ENCODE measurements around the gene MUC5B.
"Not testable (repeated sequence)": the region's sequence is repeated elsewhere in the genome, so short reads cannot be mapped to it uniquely, and the experiment has no call there.

Gene MUC5B

DNA sequence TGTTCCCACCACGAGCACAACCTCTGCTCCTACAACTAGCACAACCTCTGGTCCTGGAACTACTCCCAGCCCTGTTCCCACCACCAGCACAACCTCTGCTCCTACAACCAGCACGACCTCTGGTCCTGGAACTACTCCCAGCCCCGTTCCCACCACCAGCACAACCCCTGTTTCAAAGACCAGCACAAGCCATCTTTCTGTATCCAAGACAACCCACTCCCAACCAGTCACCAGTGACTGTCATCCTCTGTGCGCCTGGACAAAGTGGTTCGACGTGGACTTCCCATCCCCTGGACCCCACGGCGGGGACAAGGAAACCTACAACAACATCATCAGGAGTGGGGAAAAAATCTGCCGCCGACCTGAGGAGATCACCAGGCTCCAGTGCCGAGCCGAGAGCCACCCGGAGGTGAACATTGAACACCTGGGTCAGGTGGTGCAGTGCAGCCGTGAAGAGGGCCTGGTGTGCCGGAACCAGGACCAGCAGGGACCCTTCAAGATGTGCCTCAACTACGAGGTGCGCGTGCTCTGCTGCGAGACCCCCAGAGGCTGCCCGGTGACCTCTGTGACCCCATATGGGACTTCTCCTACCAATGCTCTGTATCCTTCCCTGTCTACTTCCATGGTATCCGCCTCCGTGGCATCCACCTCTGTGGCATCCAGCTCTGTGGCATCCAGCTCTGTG lies 30.9 kb upstream of the MUC5B start:
- not testable (repeated sequence) for DNase-seq

DNA sequence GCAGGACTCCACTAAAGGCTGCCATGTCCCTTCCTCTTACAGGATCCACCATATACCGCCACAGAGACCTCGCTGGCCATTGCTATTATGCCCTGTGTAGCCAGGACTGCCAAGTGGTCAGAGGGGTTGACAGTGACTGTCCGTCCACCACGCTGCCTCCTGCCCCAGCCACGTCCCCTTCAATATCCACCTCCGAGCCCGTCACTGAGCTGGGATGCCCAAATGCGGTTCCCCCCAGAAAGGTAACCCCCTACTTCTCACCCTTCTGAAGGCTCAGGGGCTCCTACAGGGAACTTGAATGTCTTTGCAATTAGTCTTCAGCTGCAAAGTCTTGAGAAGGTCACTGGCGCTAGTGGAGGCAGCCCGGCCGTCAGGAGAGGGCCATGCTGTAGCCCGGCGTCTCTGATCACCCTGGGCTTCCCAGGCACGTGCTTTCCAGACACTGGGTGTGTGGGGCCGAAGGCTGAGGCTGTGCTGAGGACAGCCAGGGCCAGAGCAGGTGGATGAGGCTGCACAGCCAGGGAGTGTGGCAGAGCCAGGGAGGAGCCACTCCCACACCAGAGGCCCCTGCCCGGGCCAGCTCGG lies 30.0 kb upstream of the MUC5B start:
- no peak for DNase-seq

DNA sequence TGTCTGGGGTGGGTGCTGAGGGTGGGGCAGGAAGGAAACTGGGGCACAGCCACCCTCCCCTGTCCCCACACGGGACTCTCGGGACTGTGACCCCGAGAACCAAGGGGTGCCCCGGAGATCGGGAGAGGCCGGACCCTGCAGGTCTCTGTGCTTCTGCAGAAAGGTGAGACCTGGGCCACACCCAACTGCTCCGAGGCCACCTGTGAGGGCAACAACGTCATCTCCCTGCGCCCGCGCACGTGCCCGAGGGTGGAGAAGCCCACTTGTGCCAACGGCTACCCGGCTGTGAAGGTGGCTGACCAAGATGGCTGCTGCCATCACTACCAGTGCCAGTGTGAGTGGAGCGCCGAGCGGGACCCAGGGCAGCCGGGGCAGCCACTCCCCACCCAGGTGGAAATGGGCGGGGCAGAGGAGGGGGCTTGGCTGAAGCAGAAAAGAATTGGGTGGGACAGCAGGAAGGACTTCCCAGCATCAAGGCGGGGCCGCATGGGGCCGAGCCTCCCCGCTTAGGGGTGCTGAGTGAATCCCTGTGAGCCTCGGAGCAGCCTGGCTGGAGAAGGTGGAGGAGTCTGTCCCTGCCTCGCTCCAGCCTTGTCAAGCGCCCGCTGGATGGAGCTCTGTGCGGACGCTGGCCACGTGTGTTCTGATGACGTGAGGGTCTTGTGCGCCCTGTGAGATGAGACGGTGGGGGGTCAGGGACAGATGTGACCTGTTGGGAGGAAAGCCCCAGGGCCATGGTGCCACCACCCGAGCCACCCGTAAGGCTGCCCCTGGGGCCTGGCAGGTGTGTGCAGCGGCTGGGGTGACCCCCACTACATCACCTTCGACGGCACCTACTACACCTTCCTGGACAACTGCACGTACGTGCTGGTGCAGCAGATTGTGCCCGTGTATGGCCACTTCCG lies 29.3 kb upstream of the MUC5B start:
- no peak for DNase-seq

DNA sequence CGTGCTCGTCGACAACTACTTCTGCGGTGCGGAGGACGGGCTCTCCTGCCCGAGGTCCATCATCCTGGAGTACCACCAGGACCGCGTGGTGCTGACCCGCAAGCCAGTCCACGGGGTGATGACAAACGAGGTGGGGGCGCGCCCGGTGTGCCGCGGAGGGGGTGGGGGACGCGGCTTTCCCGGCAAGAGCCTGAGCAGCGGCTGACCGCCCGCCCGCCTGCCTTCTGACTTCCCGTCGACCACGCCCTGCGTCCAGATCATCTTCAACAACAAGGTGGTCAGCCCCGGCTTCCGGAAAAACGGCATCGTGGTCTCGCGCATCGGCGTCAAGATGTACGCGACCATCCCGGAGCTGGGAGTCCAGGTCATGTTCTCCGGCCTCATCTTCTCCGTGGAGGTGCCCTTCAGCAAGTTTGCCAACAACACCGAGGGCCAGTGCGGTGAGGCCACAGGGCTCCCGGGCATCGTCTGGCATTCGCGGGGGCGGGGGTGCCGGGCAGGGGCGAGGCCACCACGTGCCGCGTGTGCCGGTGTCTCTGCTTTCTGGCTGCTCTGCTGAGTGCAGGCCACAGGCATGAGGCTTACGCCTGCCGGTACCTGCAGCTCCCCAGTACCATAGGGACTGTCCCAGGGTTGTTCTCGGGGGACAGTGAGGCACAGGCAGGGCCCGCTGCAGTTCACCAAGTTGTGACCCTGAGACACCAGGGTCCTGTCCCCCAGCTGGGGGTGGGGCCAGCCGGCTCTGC lies 28.5 kb upstream of the MUC5B start:
- DNase-seq = no peak

DNA sequence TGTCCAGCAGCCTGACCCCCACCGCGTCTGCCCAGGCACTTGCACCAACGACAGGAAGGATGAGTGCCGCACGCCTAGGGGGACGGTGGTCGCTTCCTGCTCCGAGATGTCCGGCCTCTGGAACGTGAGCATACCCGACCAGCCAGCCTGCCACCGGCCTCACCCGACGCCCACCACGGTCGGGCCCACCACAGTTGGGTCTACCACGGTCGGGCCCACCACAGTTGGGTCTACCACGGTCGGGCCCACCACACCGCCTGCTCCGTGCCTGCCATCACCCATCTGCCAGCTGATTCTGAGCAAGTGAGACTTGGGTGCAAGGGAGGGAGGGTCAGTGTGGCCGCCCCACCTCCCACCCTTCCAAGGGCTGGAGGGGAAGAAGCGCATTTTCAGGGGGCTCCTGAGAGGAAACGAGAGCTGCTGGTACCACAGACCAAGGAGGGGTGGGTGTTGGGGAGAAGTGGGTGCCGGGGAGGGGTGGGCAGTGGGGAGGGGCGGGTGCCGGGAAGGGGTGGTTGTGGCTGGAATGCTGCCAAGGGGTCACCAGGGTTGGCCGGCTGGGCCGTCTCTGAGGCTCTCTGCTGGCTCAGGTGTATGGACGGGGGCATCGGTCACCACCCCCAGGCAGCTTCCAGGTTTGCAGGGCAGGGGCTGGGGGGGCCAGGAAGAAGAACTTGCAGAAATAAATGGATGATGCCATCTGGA lies 27.7 kb upstream of the MUC5B start:
- DNase-seq = no peak

DNA sequence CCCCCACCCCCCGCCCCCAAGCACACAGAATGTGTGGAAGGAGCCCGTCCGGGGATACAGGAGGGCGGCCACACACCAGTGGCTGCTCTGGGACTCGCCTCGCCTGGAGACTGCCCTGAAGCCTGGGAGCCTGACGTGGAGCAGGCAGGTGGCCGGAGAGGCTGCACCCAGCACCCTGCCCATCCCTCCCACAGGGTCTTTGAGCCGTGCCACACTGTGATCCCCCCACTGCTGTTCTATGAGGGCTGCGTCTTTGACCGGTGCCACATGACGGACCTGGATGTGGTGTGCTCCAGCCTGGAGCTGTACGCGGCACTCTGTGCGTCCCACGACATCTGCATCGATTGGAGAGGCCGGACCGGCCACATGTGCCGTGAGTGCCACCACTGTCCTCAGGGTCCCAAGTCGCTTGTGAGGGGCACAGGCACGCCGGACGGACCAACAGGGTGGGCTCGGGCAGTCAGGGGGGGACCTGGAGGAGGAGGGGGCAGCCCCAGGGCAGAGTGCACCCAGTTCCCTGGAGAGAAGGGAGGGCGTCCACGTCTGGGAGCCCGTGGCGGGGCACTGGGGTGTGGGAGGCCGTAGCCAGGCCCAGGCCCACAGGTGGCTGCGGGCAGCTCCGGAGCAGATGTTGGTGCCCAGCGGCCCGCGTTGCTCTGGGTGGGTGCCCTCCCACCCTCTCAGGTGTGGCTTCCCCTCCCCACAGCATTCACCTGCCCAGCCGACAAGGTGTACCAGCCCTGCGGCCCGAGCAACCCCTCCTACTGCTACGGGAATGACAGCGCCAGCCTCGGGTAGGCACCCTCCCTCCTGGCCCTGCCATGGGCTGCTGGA lies 27.0 kb upstream of the MUC5B start:
- DNase-seq = no peak

DNA sequence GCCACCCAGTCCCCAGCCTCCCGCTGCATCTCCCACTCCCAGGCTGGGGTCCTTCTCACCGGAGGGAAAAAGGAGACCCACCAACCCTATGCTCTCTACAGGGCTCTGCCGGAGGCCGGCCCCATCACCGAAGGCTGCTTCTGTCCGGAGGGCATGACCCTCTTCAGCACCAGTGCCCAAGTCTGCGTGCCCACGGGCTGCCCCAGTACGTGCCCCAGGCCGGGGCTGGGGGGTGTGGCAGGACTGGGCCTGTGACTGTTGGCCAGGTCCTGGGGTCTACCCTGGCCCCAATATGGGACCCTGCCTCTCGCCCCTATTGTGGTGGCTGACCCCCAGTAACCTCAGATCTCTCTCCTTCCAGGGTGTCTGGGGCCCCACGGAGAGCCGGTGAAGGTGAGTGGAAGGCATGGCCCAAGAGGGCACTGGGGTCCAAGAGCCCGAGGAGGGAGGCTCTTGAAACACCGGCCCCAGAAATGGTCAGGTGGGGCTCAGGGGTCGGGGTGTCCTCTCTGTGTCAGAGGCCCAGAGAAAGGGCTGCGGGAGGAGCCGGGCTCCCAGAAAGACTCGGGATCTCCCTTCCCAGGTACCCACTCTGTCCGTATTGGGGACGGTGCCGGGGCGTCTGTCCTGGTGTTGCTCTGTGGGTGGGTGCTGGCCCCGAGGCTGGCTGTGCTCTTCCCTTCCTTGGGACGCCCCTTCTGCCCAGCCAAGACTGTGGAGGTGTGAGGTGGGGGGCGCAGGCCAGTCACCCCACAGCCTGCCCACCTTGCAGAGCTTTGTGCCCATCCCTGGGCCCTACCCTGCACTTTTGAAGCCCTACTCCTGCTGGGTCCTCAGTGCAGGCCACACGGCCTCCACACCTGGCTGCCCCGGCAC lies 26.1 kb upstream of the MUC5B start:
- no peak for DNase-seq

DNA sequence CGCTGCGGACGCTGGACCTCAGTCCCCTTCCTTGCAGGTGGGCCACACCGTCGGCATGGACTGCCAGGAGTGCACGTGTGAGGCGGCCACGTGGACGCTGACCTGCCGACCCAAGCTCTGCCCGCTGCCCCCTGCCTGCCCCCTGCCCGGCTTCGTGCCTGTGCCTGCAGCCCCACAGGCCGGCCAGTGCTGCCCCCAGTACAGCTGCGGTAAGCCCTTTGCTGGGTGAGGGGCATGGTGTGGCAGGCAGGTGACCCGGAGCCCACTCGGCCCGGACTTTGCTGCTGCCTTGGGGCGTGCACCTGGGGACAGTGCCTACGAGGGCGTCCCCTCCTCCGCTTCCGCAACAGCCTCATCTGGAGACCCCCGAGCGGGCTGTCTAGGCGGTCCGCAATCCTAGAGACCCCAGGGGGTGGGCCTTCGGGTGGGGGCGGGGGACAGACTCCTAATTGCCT lies 25.4 kb upstream of the MUC5B start:
- no peak for DNase-seq

DNA sequence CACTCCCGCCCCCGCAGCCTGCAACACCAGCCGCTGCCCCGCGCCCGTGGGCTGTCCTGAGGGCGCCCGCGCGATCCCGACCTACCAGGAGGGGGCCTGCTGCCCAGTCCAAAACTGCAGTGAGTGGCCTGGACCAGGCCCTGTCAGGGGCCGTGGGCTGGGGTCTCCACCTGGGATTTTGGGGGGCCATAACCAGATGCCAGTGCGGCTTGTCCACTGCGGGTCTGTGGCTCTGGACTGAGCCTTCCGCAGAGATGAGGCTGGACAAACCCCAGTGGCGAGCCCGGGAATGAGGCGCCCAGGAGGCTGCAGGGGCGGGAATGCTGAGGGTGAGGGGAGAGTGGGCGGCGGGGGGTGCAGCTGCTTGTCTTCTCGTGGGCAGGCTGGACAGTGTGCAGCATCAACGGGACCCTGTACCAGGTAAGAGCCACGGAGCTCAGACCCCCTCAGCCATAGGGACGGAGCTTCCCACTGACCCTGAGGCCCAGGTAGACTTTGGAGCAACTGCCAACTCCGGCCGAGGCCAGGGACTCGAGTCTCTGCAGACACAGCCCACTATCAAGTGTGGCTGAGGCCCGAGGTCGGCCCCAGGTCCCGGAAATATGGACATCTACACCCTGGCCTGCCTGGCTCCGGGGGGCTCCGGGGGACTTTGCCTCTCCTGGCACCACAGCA lies 24.8 kb upstream of the MUC5B start:
- DNase-seq = no peak

DNA sequence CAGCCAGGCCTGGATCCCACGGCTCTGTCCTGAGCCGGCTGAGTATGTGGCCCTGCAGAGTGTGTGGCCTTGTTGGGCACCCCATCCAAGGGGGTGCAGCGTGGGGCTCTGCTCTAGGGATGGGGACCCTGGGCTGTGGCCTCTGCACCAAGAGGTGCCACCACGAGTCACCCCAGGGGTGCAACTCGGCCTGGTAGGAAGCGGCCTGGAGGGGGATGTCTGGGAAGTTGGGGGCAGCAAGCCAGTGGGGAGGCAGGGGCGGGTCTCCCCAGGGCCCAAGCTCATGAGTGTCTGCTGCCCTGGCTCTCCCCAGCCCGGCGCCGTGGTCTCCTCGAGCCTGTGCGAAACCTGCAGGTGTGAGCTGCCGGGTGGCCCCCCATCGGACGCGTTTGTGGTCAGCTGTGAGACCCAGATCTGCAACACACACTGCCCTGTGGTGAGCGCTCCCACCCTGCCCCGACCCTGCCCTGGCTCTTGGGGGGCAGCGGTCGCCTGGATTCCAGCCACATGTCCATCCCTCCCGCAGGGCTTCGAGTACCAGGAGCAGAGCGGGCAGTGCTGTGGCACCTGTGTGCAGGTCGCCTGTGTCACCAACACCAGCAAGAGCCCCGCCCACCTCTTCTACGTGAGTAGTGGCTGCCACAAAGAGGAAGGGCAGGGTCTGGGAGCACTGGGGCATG lies 24.2 kb upstream of the MUC5B start:
- no peak for DNase-seq

DNA sequence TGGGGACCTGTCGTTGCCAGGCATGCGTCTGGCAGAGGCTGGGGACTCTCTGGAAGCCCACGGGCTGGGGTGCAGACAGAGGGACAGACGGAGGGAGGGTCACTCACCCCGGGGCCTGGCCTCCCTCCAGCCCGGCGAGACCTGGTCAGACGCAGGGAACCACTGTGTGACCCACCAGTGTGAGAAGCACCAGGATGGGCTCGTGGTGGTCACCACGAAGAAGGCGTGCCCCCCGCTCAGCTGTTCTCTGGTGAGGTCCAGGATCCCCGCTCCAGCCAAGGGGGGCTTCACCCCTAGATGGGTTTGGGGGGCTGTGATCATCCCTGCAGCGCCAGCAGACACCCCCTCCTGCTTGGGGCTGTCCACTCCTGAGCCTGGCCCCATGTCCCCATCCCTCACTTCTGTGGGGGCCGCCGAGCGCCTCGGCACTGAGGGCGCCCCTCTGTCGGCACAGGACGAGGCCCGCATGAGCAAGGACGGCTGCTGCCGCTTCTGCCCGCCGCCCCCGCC lies 23.6 kb upstream of the MUC5B start:
- no peak for DNase-seq

DNA sequence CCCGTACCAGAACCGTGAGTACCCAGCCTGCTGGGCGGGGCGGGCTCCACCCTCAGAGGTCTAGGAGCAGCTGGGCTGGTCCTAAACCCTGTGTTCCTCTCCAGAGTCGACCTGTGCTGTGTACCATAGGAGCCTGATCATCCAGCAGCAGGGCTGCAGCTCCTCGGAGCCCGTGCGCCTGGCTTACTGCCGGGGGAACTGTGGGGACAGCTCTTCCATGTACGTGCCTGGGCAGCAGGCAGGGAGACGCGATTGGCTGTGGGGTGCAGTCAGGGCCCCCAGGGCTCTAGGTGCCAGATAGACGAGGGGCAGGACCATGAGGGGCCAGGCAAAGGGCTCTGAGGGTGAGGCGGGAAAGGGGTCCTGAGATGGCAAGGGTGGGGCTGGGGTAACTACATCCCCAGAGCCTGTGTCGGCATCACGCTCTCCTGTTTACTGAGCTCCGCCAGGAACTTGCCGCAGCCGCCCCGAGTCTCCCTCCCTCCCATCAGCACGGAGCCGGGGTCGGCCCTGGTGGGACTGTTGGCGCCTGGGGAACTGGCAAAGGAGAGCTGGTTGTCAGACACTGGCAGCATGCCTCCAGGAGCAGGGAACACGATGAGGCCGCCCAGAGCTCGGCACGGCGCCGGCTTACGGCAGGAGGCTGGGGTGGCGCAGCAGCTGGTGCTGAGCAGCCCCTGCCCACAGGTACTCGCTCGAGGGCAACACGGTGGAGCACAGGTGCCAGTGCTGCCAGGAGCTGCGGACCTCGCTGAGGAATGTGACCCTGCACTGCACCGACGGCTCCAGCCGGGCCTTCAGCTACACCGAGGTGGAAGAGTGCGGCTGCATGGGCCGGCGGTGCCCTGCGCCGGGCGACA lies 22.9 kb upstream of the MUC5B start:
- DNase-seq = no peak

DNA sequence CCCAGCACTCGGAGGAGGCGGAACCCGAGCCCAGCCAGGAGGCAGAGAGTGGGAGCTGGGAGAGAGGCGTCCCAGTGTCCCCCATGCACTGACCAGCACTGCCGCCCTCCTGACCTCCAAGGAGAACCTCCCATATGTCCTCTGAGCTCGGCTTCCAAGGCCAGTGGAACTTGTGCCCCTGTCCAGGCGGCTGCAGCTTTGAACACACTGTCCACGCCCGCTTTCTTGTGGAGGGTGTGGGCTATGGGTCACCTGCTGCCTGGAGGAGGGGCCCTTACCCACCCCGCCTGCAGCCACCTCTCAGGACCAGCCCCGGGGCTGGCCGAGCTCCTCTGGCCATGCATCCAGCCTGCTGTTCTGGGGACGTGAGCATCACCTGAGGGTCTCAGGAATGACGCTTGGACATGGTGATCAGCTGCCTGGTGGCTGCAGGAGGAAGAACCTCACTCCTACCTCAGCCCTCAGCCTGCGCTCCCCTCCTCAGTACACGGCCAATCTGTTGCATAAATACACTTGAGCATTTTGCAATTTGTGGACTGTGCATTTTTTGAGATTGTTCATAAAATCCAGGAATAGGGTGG lies 22.2 kb upstream of the MUC5B start:
- no peak for DNase-seq

DNA sequence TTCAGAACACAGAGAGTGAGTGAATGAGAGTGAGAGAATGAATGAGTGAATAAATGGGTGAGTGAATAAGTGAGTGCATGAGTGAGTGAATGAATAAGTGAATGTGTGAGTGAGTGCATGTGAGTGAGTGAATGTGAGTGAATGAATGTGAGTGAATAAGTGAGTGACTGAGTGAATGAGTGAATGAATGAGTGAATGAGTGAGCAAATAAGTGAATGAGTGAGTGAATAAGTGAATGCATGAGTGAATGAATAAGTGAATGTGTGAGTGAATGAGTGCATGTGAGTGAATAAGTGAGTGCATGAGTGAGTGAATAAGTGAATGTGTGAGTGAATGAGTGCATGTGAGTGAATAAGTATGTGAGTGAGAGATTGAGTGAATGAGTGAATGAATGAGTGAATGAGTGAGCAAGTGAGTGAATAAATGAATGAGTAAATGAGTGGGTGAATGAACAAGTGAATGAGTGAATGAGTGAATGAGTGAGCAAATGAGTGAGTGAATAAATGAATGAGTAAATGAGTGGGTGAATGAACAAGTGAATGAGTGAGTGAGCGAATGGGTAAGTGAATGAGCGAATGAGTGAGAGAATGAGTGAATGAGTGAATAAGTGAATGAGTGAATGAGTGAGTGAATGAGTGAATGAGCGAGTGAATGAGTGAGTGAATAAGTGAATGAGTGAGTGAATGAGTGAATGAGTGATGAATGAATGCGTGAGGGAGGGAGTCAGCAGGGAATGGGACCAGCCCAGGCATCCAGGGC lies 21.3 kb upstream of the MUC5B start:
- DNase-seq = no peak

DNA sequence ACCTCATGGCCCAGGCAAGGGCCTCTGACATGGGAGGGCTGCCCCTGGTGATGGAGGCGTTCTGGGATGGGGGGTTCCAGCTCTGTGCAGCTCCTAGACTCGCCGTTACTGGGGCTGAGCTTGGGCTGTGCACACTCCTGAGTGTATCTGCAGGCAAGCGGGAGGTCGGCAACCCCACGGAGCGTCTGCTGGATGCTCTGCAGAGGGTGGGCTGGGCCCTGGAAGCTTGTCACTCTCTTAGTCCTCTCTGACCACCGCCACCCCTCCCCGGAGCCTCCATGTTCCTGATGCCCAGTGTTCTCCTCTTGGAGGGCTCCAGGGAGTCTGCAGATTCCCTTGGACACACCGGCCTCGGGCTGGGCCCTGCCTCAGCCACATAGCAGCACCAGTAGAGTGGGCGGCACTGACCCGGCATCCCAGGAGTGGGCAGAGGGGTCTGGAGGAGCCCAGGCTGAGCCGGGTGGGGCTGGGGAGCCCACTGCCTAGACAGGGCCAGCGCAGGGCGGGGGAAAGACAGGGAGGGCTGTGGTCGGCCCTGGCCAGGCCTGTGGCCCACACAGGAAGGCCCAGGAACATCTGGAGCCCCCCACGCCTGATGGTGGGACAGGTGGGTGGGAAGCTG lies 20.6 kb upstream of the MUC5B start:
- DNase-seq = peak in 1 of 2 experiments; percentile 39

DNA sequence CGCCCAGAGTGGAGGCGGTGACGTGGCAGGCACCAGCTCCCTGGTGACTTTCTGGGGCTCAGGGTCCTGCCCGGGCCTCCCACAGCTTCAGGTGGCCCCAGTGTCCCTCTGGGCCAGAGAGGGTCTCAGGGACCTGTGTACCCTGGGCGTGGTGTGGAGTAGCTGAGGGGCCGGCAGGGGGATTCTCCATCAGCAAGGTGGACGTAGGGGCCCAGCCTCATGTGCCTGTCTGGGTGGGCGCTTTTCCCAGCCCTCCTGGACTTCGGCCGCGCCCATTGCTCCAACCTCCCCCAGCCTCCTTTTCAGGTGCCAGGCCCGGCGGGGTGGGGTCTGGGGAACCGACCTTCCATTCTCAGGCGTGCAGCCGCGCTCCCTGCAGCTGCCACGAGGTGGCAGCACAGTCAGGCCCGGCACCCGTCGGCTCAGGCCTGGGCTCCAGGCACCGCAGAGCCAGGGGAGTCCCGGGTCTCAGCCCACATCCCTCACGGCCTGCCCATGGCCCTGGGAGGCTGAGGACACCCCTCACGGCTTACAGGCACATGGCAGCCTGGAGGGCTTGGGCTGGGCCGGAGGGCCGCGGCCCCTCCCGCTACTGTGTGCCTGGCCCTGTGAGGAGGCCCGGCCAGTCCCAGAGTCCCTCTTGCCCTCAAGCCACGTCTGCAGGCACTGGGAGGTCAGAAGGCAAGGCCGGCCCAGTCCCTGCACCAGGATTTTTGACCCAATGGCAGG lies 19.9 kb upstream of the MUC5B start:
- peak in 1 of 2 experiments; percentile 25 for DNase-seq

All from SW 1271 (cell line).